Endodermal cell (in vitro differentiated cells): ENCODE data around the gene ATOH8. TPM values are rescaled to one million over a fixed set of nuclear protein-coding genes. Genes with fewer than 3 reads are reported as not detected.

Experiments used
- DNase-seq: peaks from one replicate; pipeline ENCODE4 v3.0.0-alpha.2; 2017
- H3K27ac ChIP-seq: 2 replicates; pipeline ENCODE4 v1.5.1; 2013; ENCODE audit warnings: mild to moderate bottlenecking, low read depth, low read length, moderate library complexity
- H3K27me3 ChIP-seq: 2 replicates; pipeline ENCODE4 v1.6.1; 2013; ENCODE audit warnings: mild to moderate bottlenecking, low read length, moderate library complexity; ENCODE audit not compliant: insufficient read depth, control insufficient read depth, poor library complexity, severe bottlenecking
- H3K36me3 ChIP-seq: 2 replicates; pipeline ENCODE4 v1.7.0; 2013; ENCODE audit warnings: mild to moderate bottlenecking, low read length, moderate library complexity; ENCODE audit not compliant: control insufficient read depth, insufficient read depth
- H3K4me1 ChIP-seq: one replicate; pipeline ENCODE4 v1.7.0; 2013; ENCODE audit warnings: low read length; ENCODE audit not compliant: control insufficient read depth, insufficient read depth
- H3K4me3 ChIP-seq: 2 replicates; pipeline ENCODE4 v1.5.1; 2013; ENCODE audit warnings: mild to moderate bottlenecking, low read length, moderate library complexity
- H3K9ac ChIP-seq: 2 replicates; pipeline ENCODE4 v1.6.1; 2013; ENCODE audit warnings: mild to moderate bottlenecking, low read length, moderate library complexity; ENCODE audit not compliant: poor library complexity, severe bottlenecking; ENCODE audit errors: extremely low read depth
- H3K9me3 ChIP-seq: 2 replicates; pipeline ENCODE4 v1.6.1; 2013; ENCODE audit warnings: mild to moderate bottlenecking, low read length, moderate library complexity; ENCODE audit not compliant: control insufficient read depth
- H3K27ac Mint-ChIP-seq: 2 replicates; pipeline ENCODE4 v1.8.0; 2020; ENCODE audit warnings: mixed read lengths
- H3K27me3 Mint-ChIP-seq: 2 replicates; pipeline ENCODE4 v1.8.0; 2021; ENCODE audit warnings: mild to moderate bottlenecking, mixed read lengths; ENCODE audit not compliant: insufficient read depth
- H3K36me3 Mint-ChIP-seq: 2 replicates; pipeline ENCODE4 v1.8.0; 2020; ENCODE audit warnings: low read depth, mixed read lengths
- H3K4me1 Mint-ChIP-seq: 2 replicates; pipeline ENCODE4 v1.8.0; 2020; ENCODE audit warnings: mixed read lengths
- H3K4me3 Mint-ChIP-seq: 2 replicates; pipeline ENCODE4 v1.8.0; 2020; ENCODE audit warnings: mild to moderate bottlenecking, moderate library complexity, mixed read lengths
- H3K9me3 Mint-ChIP-seq: 2 replicates; pipeline ENCODE4 v1.8.0; 2020; ENCODE audit warnings: mild to moderate bottlenecking, mixed read lengths
- WGBS, 2 experiments: methylation state at CpG; one replicate each; pipeline versions ENCODE4 v1.1.5 to v1.1.7; 2013; ENCODE audit warnings: missing lambda C conversion rate in 2 of 2, mixed read lengths in 1 of 2; ENCODE audit not compliant: insufficient coverage in 1 of 2, insufficient read length in 1 of 2; 5-methylcytosine and 5-hydroxymethylcytosine counted together
- total RNA-seq, 2 donors: library from RNA; stranded (reverse); fragmentation: NEBNext Ultra II Directional in 1 of 2; extraction: Animal tissue kit (Norgen Biotek cat#: 25700) in 1 of 2; gene quantifications; 2 replicates in 1 of 2; 3 replicates in 1 of 2; pipeline ENCODE4 v1.2.1, GENCODE V29; 2021
- TF ChIP-seq, protein P1 (sequence below): fragments of 200-600 bp; sonication (generic); conservative IDR thresholded peaks from 2 replicates; pipeline ENCODE4 v1.5.0; 2021; ENCODE audit warnings: antibody characterized with exemption, mild to moderate bottlenecking

ATOH8 gene
- total RNA-seq, 2 donors from 2014 or later = 1.3 to 1.6 TPM

DNA sequence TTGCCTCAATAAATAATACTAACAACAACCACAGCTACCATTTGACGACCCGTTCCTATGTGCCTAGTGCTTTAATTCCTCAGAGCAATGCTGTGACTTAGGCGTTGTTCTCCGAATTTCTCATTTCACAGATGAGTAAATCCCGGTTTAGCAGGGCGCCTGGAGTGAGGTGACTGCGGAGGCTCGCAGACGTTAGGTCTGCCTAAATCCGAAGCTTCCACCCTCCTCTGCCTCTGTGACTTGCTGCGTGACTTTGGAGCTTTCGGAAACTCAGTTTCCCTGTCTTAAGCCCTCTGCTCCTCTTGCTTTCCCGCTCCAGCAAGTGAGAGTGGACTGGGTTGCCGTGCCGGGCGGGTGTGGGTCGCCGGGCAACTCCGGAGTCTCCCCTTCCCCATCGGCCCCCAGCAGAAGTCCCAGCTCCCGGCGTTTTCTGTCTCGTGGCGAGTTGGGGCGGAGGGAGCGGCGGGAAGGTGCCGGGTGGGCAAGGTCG is 711 bp upstream of the ATOH8 start:
- 6 to 14% methylated on average over 13 to 29 of the region's 29 CpGs for WGBS, 2 experiments
- TF ChIP-seq, protein P1, sequence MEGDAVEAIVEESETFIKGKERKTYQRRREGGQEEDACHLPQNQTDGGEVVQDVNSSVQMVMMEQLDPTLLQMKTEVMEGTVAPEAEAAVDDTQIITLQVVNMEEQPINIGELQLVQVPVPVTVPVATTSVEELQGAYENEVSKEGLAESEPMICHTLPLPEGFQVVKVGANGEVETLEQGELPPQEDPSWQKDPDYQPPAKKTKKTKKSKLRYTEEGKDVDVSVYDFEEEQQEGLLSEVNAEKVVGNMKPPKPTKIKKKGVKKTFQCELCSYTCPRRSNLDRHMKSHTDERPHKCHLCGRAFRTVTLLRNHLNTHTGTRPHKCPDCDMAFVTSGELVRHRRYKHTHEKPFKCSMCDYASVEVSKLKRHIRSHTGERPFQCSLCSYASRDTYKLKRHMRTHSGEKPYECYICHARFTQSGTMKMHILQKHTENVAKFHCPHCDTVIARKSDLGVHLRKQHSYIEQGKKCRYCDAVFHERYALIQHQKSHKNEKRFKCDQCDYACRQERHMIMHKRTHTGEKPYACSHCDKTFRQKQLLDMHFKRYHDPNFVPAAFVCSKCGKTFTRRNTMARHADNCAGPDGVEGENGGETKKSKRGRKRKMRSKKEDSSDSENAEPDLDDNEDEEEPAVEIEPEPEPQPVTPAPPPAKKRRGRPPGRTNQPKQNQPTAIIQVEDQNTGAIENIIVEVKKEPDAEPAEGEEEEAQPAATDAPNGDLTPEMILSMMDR = no peak
- Histone ChIP-seq H3K4me3 (peak overlapping the region; percentile 76), H3K27ac (no peak overlapping the region), H3K36me3 (no peaks in the 10 kb centered on the region), H3K9me3 (no peaks in the 10 kb centered on the region), H3K9ac (no peak overlapping the region), H3K4me1 (no peaks in the 10 kb centered on the region), H3K27me3 (peaks cover 85% of the 10 kb centered on the region)
- H3K27me3 Mint-ChIP-seq = peaks cover 86% of the 10 kb centered on the region
- no peaks in the 10 kb centered on the region for H3K36me3 Mint-ChIP-seq
- H3K4me1 Mint-ChIP-seq = peaks cover 7% of the 10 kb centered on the region
- H3K27ac Mint-ChIP-seq = no peak overlapping the region
- DNase-seq = no peak
- no peaks in the 10 kb centered on the region for H3K9me3 Mint-ChIP-seq
- H3K4me3 Mint-ChIP-seq = peak overlapping the region; percentile 62

DNA sequence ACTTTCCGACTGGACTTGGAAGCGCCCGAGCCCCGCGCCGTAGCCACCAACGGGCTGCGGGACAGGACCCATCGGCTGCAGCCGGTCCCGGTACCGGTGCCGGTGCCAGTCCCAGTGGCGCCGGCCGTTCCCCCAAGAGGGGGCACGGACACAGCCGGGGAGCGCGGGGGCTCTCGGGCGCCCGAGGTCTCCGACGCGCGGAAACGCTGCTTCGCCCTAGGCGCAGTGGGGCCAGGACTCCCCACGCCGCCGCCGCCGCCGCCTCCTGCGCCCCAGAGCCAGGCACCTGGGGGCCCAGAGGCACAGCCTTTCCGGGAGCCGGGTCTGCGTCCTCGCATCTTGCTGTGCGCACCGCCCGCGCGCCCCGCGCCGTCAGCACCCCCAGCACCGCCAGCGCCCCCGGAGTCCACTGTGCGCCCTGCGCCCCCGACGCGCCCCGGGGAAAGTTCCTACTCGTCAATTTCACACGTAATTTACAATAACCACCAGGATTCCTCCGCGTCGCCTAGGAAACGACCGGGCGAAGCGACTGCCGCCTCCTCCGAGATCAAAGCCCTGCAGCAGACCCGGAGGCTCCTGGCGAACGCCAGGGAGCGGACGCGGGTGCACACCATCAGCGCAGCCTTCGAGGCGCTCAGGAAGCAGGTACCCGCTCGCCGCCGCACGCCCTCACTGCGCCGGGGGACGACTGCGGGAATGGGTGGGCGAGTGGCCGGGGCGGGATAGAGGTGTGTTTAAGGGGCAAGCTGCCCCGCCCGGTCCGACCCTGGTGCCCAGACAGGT is 713 bp downstream of the ATOH8 start:
- Mint-ChIP-seq H3K27me3 (peaks cover 81% of the 10 kb centered on the region), H3K4me3 (peak overlapping the region; percentile 66), H3K27ac (no peak overlapping the region), H3K9me3 (no peaks in the 10 kb centered on the region), H3K4me1 (peaks cover 12% of the 10 kb centered on the region), H3K36me3 (no peaks in the 10 kb centered on the region)
- peak; percentile 89 for DNase-seq
- Histone ChIP-seq H3K9me3 (no peaks in the 10 kb centered on the region), H3K4me1 (peaks cover 7% of the 10 kb centered on the region), H3K9ac (peak overlapping the region; percentile 33), H3K27me3 (peaks cover 71% of the 10 kb centered on the region), H3K36me3 (no peaks in the 10 kb centered on the region), H3K4me3 (peak overlapping the region; percentile 76), H3K27ac (peak overlapping the region; percentile 72)
- TF ChIP-seq, protein P1 = peak; percentile 39
- 0% methylated on average over 65 to 93 of the region's 93 CpGs for WGBS, 2 experiments

DNA sequence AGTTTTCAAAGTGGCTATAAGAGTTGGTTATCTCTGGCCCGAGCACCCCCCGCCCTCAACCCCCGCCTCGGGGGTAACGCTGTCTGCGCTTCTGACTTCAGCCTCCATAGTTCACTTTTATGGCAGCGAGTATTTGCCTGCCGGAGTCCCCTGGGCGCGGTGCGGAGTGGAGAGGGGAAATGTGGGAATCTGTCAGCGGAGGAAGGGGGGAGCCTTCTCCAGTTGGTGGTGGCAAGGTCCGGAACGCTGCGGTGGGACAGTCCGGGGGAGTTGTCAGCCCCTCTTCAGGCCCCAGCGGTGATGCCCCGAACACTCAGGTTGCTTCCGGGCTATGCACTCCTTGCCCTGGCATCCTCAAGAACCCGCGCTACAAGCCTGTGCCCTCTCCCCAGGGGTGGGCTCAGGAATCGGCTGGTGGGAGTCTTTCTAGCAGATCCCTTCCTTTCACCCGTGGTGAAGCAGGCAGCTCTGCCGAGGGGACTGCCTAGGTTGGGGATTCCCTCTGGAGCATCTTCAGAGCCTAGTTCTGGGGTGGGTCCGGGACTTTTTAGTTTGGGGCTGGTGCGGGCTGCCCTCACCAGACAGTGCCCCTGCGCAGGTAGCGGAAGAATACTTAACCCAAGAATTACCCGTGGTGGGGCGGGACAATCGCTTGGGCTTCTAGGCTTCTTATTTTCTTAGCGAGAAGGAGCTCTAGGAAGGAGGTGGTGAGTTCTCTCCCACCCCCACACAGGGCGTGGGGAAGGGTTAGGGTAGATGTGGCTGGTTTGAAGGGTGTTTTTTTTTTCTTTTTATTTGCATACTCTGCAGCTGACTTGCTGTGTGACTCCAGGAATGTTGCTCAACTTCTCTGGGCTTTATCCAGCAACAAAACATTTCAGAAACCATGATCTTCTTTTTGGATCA is 1.6 kb downstream of the ATOH8 start:
- peak overlapping the region; percentile 76 for H3K4me3 ChIP-seq
- peaks cover 70% of the 10 kb centered on the region for H3K27me3 ChIP-seq
- Mint-ChIP-seq H3K27me3 (peaks cover 84% of the 10 kb centered on the region), H3K36me3 (no peaks in the 10 kb centered on the region), H3K4me1 (peaks cover 13% of the 10 kb centered on the region), H3K27ac (no peak overlapping the region), H3K9me3 (no peaks in the 10 kb centered on the region), H3K4me3 (peak overlapping the region; percentile 66)
- H3K9me3 ChIP-seq = no peaks in the 10 kb centered on the region
- no peaks in the 10 kb centered on the region for H3K36me3 ChIP-seq
- TF ChIP-seq, protein P1 = no peak
- H3K4me1 ChIP-seq = peaks cover 7% of the 10 kb centered on the region
- H3K9ac ChIP-seq = no peak overlapping the region
- 2 to 6% methylated on average over 7 to 32 of the region's 33 CpGs for WGBS, 2 experiments
- no peak overlapping the region for H3K27ac ChIP-seq
- no peak for DNase-seq
